Parathyroid adenoma (tissue), 2 donors: Measurements from ENCODE around the gene GRK3.

Source experiments
- H2AFZ ChIP-seq: fragments of 300-600 bp; sonication (generic); one replicate; pipeline ENCODE4 v1.7.0; 2017; ENCODE audit warnings: antibody characterized with exemption, mild to moderate bottlenecking
- H3K27ac ChIP-seq: fragments of 300-600 bp; sonication (generic); one replicate; pipeline ENCODE4 v1.7.0; 2017
- H3K27me3 ChIP-seq: fragments of 300-600 bp; sonication (generic); one replicate; pipeline ENCODE4 v1.7.0; 2017; ENCODE audit warnings: low read length; ENCODE audit not compliant: control insufficient read depth, insufficient read depth
- H3K36me3 ChIP-seq: fragments of 300-600 bp; sonication (generic); one replicate; pipeline ENCODE4 v1.7.0; 2017; ENCODE audit warnings: low read length; ENCODE audit not compliant: control insufficient read depth, insufficient read depth
- H3K4me1 ChIP-seq: fragments of 300-600 bp; sonication (generic); one replicate; pipeline ENCODE4 v1.7.0; 2017; ENCODE audit warnings: control low read depth
- H3K4me2 ChIP-seq: fragments of 300-600 bp; sonication (generic); one replicate; pipeline ENCODE4 v1.7.0; 2017; ENCODE audit warnings: low read length
- H3K4me3 ChIP-seq: fragments of 300-600 bp; sonication (generic); one replicate; pipeline ENCODE4 v1.7.0; 2017; ENCODE audit warnings: low read depth, low read length
- H3K79me2 ChIP-seq: fragments of 300-600 bp; sonication (generic); one replicate; pipeline ENCODE4 v1.7.0; 2017; ENCODE audit warnings: control low read depth
- H3K9ac ChIP-seq: fragments of 300-600 bp; sonication (generic); one replicate; pipeline ENCODE4 v1.7.0; 2017; ENCODE audit warnings: mild to moderate bottlenecking
- H3K9me3 ChIP-seq: fragments of 300-600 bp; sonication (generic); one replicate; pipeline ENCODE4 v1.7.0; 2017; ENCODE audit warnings: low read length; ENCODE audit not compliant: control insufficient read depth
- TF ChIP-seq, protein P1 (sequence below): fragments of 300-600 bp; sonication (generic); IDR thresholded peaks from one replicate; pipeline ENCODE4 v1.7.0; 2017; ENCODE audit warnings: antibody characterized with exemption, mild to moderate bottlenecking
- donor health status: primary hyperparathyroidism.

GRK3 gene

DNA sequence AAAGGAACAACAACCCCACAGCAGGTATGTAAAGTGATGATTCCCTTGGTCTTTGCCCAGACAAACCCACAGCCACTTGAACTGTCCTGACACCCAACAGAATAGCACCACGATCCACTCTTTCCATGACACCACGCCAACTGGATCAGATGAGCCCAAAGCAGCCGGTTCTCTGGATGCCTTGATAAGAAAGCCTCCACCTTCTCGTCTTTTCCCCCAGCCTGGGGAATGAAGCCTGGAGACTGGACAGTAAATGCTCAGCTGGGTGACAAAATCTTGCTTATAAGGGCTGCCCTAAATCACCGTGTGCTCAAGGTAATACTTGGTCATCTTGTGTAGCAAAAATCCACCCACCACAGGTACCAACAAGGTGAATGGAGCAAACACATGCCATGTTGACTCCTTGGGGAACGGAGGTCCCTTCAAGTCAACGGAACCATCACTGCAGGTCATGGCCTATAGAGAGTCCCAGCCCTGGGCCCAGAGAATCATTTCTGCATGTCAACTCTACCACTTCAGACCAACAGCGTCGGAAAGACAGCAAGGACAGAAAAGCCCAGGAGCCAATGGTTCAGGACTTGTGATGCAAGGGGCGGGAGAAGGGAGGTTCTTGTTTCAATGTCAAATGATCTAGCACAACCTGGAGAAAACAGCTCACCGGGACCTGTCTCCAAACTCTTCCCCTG lies 175.3 kb downstream of the GRK3 start:
- H3K27me3 ChIP-seq, result no peaks in the 10 kb centered on the region
- H3K4me3 ChIP-seq, result no peak overlapping the region
- no peak overlapping the region for H3K9ac ChIP-seq
- H3K4me1 ChIP-seq, result no peaks in the 10 kb centered on the region
- no peaks in the 10 kb centered on the region for H3K79me2 ChIP-seq
- H3K27ac ChIP-seq, result no peak overlapping the region
- TF ChIP-seq, protein P1, sequence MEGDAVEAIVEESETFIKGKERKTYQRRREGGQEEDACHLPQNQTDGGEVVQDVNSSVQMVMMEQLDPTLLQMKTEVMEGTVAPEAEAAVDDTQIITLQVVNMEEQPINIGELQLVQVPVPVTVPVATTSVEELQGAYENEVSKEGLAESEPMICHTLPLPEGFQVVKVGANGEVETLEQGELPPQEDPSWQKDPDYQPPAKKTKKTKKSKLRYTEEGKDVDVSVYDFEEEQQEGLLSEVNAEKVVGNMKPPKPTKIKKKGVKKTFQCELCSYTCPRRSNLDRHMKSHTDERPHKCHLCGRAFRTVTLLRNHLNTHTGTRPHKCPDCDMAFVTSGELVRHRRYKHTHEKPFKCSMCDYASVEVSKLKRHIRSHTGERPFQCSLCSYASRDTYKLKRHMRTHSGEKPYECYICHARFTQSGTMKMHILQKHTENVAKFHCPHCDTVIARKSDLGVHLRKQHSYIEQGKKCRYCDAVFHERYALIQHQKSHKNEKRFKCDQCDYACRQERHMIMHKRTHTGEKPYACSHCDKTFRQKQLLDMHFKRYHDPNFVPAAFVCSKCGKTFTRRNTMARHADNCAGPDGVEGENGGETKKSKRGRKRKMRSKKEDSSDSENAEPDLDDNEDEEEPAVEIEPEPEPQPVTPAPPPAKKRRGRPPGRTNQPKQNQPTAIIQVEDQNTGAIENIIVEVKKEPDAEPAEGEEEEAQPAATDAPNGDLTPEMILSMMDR, result no peak
- no peaks in the 10 kb centered on the region for H3K9me3 ChIP-seq
- H3K4me2 ChIP-seq, result no peak overlapping the region
- no peaks in the 10 kb centered on the region for H3K36me3 ChIP-seq
- H2AFZ ChIP-seq, result no peak overlapping the region

DNA sequence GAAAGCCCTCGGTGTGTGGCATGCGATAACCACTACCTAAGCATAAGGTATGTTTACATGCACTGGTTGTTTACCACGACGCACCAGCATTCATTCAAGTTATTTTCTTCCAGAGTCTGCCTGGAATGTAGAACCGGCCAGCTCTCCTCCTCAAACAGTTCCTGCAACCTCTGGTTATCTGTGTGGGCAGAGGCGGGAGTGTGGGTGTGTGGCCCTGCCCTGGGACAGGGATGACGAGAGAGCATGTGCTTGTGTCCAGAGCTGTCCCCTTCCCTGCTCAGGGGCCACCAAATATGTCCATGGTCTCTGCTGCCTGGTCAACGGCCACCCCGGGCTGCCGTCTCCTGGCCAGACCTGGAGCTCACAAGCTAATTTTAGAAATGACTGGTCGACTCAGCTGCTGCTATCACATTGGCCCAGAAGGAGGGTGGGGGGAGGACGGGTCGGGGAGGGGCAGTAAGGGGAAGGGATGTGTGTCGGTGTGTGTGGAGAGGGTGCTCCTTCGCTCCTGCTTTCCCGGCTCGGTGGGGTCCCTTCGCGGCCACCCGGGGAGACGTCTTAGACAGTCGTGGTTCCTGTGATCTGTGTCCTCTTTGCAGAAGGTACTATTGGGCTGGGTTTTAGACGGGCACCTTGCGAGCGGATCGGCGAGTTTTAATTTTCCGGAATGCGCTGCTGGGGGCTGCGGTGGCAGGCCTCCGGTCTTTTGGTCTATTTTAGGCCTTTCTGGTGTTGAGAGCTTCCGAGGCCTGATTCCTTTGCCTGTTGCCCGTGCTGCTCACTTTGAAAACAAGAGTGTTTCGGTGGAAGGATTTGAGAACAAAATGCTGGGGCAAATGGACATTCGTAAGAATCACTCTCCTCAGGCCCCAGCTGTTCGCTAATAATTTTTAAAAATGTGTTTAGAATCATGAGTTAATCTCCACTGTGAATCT lies 177.5 kb downstream of the GRK3 start, which contains the start of gene MYO18B:
TSS of gene MYO18B (plus strand) at position 497 of the 935 bp plus-strand sequence. CDS start 18,905 bp downstream, outside the sequence.
- H3K4me2 ChIP-seq, result no peak within 1 kb of the TSS
- no peak within 1 kb of the TSS for H3K9ac ChIP-seq
- H3K4me1 ChIP-seq, result no peaks in the 10 kb centered on the region
- H3K79me2 ChIP-seq, result no peaks in the 10 kb centered on the region
- H3K27ac ChIP-seq, result no peak within 1 kb of the TSS
- H3K27me3 ChIP-seq, result no peaks in the 10 kb centered on the region
- no peak within 1 kb of the TSS for H2AFZ ChIP-seq
- no peaks in the 10 kb centered on the region for H3K36me3 ChIP-seq
- H3K9me3 ChIP-seq, result no peaks in the 10 kb centered on the region
- no peak within 1 kb of the TSS for H3K4me3 ChIP-seq
- TF ChIP-seq, protein P1, result no peak

DNA sequence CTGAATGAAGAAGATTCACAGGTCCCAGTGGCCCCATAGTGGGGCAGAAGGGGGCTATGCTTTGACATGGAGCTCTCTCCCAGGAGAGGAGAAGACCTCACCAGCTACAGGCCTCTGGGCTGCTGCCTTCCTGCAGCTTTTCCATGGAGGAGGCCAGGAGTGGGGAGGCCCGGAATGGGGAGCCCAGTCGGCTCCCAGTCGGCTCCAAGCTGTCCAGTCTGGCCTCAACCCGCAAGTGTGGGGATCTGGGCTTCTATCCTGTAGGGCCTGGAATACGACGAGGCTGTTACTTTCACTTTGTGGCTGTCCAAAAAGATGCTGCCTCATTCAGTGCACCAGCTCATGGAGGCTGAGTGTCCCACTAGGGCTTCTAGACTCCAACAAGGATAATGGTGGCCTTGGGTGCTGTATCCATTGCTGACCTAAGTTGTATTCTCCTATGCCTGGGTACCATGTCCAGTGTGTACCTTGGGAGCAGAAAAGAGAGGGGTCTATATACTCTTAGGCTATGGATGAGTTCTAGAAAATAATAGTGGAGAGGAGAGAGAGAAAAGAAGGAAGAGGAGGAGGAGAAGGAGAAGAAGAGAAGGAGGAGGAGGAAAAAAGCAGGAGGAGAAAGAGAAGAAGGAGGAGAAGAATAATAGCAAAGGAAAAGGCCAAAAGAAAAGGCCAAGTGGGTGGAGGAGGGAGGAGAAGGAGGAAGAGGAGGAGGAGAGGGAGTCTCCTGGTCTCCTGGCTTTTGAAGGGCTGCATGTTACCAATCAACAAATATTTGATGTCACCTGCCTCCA lies 178.6 kb downstream of the GRK3 start:
- Histone ChIP-seq H3K4me1 (no peaks in the 10 kb centered on the region), H3K27me3 (no peaks in the 10 kb centered on the region), H2AFZ (no peak overlapping the region), H3K79me2 (no peaks in the 10 kb centered on the region), H3K36me3 (no peaks in the 10 kb centered on the region), H3K9ac (no peak overlapping the region), H3K27ac (no peak overlapping the region), H3K9me3 (no peaks in the 10 kb centered on the region), H3K4me3 (no peak overlapping the region), H3K4me2 (no peak overlapping the region)
- TF ChIP-seq, protein P1, result no peak

DNA sequence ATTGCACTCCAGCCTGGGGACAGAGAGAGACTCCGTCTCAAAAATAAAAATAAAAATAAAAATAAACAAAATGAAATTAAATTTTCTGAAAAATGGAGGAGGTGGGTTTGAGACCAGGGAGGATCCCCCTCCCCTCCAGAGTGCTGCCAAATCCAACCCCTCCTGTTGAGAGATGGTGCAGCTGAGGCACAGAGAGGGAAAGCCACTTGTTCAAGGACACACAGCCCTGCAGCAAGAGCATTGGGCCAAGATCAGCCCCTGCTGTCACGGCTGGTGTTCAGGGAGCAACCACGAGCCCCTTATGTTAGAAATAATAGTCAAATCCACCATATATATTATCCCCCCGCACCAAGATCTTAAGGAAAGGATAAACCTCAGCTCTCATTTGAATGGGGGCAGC lies 180.2 kb downstream of the GRK3 start:
- Histone ChIP-seq H3K4me3 (no peak overlapping the region), H3K4me2 (no peak overlapping the region), H2AFZ (no peak overlapping the region), H3K9ac (no peak overlapping the region), H3K27me3 (no peaks in the 10 kb centered on the region), H3K9me3 (no peaks in the 10 kb centered on the region), H3K4me1 (no peaks in the 10 kb centered on the region), H3K79me2 (no peaks in the 10 kb centered on the region), H3K27ac (no peak overlapping the region), H3K36me3 (no peaks in the 10 kb centered on the region)
- TF ChIP-seq, protein P1, result no peak
